H1 (cell line): Measurements from ENCODE around the gene NPC1L1. TPM values are rescaled to one million over a fixed set of nuclear protein-coding genes. Genes with fewer than 3 reads are reported as not detected.

ENCODE experiments used
- BRCA1 ChIP-seq: IDR thresholded peaks from 2 replicates; pipeline ENCODE4 v1.6.1; 2012; ENCODE audit warnings: low read depth, low read length, improper control_type of control experiment
- CTBP2 ChIP-seq: IDR thresholded peaks from 2 replicates; pipeline ENCODE4 v1.7.0; 2011; ENCODE audit warnings: borderline replicate concordance, mild to moderate bottlenecking, moderate library complexity, mixed read lengths, low read length; ENCODE audit not compliant: insufficient read depth, insufficient read length
- CTCF ChIP-seq, 3 experiments: IDR thresholded peaks; 1 replicate in 2 of 3; 2 replicates in 1 of 3; pipeline versions ENCODE4 v1.5.1 to v1.6.1; 2011; ENCODE audit warnings: low read length in 3 of 3, mild to moderate bottlenecking in 3 of 3, inconsistent platforms in 2 of 3, low read depth in 1 of 3, moderate library complexity in 1 of 3; ENCODE audit not compliant: insufficient read depth in 1 of 3; ENCODE audit errors: control extremely low read depth in 1 of 3
- TAF7 ChIP-seq: optimal IDR thresholded peaks from 2 replicates; pipeline ENCODE3; 2011; ENCODE audit warnings: low read depth, mild to moderate bottlenecking, inconsistent platforms, low read length, moderate library complexity, borderline replicate concordance
- polyA plus RNA-seq, 7 experiments: library from polyadenylated mRNA; depleted of rRNA in 3 of 7; stranded (reverse) in 5 of 7; unstranded in 2 of 7; fragments of >200 nt in 5 of 7; fragments of 200-250 nt in 2 of 7; gene quantifications; 1 replicate in 5 of 7; 2 replicates in 1 of 7; 4 replicates in 1 of 7; pipeline versions ENCODE4 v1.2.1 to v1.2.3, GENCODE V29; 2011 to 2013; ENCODE audit warnings: missing spikeins in 2 of 7, mixed read lengths in 2 of 7
- total RNA-seq: library from RNA; stranded (reverse); fragmentation: NEBNext Ultra II Directional; extraction: Animal tissue kit (Norgen Biotek cat#: 25700); gene quantifications from 2 replicates; pipeline ENCODE4 v1.2.1, GENCODE V29; 2021

Gene NPC1L1
- total and polyA plus RNA-seq, 2 of the 8 experiments (the other 6 are each of a cell fraction or from before 2014, with no cell fraction given) = 0.06 to 0.21 TPM

GRCh38 chr7:44548893-44549292, 7.8 kb upstream of the NPC1L1 start (continued):
- TF ChIP-seq CTCF (IDR thresholded peaks at IDR 0.05; ENCODE audit: control extremely low read depth in 1 of 3, insufficient read depth in 1 of 3, low read depth in 1 of 3, low read length in 3 of 3) (no peak), TAF7 (no peak), CTBP2 (no peak), BRCA1 (no peak)
- TF ChIP-seq, all 59 proteins: peak for 0
